OCI-LY3 (cell line): Measurements from ENCODE around the gene ELP2.

Experiments used
- CTCF ChIP-seq: fragments of 200-600, 300-600 bp; sonication (generic); IDR thresholded peaks from 2 replicates; pipeline ENCODE4 v1.5.1; 2014; ENCODE audit warnings: antibody characterized with exemption, low read length, low read depth
- EZH2phosphoT487 ChIP-seq: fragments of 200-600 bp; shearing (Covaris generic); IDR thresholded peaks from 2 replicates; pipeline ENCODE4 v1.6.1; 2018; ENCODE audit warnings: antibody characterized with exemption, mixed run types, low read depth

- no peak for TF ChIP-seq CTCF
- no peak for TF ChIP-seq EZH2phosphoT487
These were observed 85.1 kb downstream of the ELP2 start for GRCh38 chr18:36214811-36215210.
